HCT116 (cell line): ENCODE measurements around the gene COBLL1.

Experiments used
- CBX3 ChIP-seq: IDR thresholded peaks from 2 replicates; pipeline ENCODE4 v1.6.1; 2012; ENCODE audit warnings: low read depth
- CEBPB ChIP-seq: IDR thresholded peaks from 2 replicates; pipeline ENCODE4 v1.6.1; 2012; ENCODE audit warnings: low read depth
- CTCF ChIP-seq, 3 experiments: fragments of 200-600 bp in 1 of 3; sonication (generic) in 1 of 3; IDR thresholded peaks in 2 of 3; conservative IDR thresholded peaks in 1 of 3; 2 replicates each; pipeline ENCODE4 v1.5.1; 2012 to 2017; ENCODE audit warnings: low read depth in 2 of 3, low read length in 2 of 3, antibody characterized with exemption in 1 of 3, borderline replicate concordance in 1 of 3, control low read depth in 1 of 3, mild to moderate bottlenecking in 1 of 3, mixed read lengths in 1 of 3, mixed run types in 1 of 3, moderate library complexity in 1 of 3; ENCODE audit not compliant: insufficient read depth in 1 of 3
- ELF1 ChIP-seq: IDR thresholded peaks from 2 replicates; pipeline ENCODE4 v1.6.1; 2012; ENCODE audit warnings: low read depth, borderline replicate concordance
- EZH2 ChIP-seq: fragments of 200-600 bp; sonication (generic); IDR thresholded peaks from 2 replicates; pipeline ENCODE4 v1.6.1; 2017; ENCODE audit warnings: antibody characterized with exemption, mixed run types
- JUND ChIP-seq: IDR thresholded peaks from 2 replicates; pipeline ENCODE4 v1.6.1; 2012
- MAX ChIP-seq: IDR thresholded peaks from 2 replicates; pipeline ENCODE4 v1.6.1; 2012
- ZBTB33 ChIP-seq: IDR thresholded peaks from 2 replicates; pipeline ENCODE4 v1.6.1; 2011; ENCODE audit warnings: mild to moderate bottlenecking, low read length, moderate library complexity; ENCODE audit not compliant: insufficient replicate concordance; ENCODE audit errors: extremely low read depth

GRCh38 chr2:164816046-164816445 lies 25.6 kb downstream of the COBLL1 start:
- TF ChIP-seq EZH2 (no peak), CTCF (IDR thresholded peaks at IDR 0.05 in 2 of 3, conservative IDR thresholded peaks at IDR 0.05 in 1 of 3; ENCODE audit: borderline replicate concordance in 1 of 3, insufficient read depth in 1 of 3, low read depth in 2 of 3, low read length in 2 of 3) (no peak), JUND (no peak), CBX3 (no peak), CEBPB (no peak), ZBTB33 (no peak), ELF1 (no peak), MAX (no peak)
